ENCODE results near the gene CATSPER3. TPM values are rescaled to one million over a fixed set of nuclear protein-coding genes. Genes with fewer than 3 reads are reported as not detected.

The CATSPER3 gene
- total RNA-seq, 1 experiment from 2014 or later, result 0.37 TPM

DNA sequence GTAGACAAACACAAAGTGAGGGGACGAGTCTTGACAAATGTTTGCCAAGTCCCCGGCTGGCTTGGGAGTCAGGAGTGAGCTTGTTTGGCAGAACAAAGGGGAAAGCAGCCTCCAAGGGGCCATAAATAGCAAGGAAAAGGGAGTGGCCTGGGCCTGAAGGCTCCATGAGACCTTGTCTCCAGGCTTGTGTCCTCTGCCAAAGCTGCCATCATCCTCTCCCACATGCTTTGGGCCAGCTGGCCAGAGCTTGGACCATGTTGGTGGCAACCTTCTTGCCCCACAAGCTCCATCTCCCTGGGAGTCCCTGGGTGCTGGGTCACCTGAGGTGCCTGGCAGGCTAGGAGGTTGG is 79.6 kb downstream of the CATSPER3 start:
- ChIA-PET CTCF (interaction anchor here (2.1 kb wide), 1 partner anchor 144 kb away, joined by 8 read pairs; no protein-coding TSS in a partner anchor), POLR2A (no interaction called here)
- no peaks in the 10 kb centered on the region for H3K36me3 Mint-ChIP-seq
- ATAC-seq, result no peak
- H3K4me1 Mint-ChIP-seq, result peaks cover 7% of the 10 kb centered on the region
- no peak overlapping the region for H3K27ac Mint-ChIP-seq
- H3K4me3 Mint-ChIP-seq, result no peak overlapping the region
- peaks cover 100% of the 10 kb centered on the region for H3K27me3 Mint-ChIP-seq (ENCODE audit: low read depth)
- DNase-seq (ENCODE audit: low spot score), result no peak
- TF ChIP-seq KAT7 (CRISPR knock-in tag; IDR thresholded peaks at IDR 0.05; ENCODE audit: borderline replicate concordance), result no peak
- TF ChIP-seq NR1H2 (CRISPR knock-in tag; IDR thresholded peaks at IDR 0.05), result no peak
- TF ChIP-seq ZNF423 (CRISPR knock-in tag; IDR thresholded peaks at IDR 0.05), result no peak
- no peak for TF ChIP-seq FOXJ3 (CRISPR knock-in tag; IDR thresholded peaks at IDR 0.05; ENCODE audit: borderline replicate concordance)
- TF ChIP-seq, protein P1, sequence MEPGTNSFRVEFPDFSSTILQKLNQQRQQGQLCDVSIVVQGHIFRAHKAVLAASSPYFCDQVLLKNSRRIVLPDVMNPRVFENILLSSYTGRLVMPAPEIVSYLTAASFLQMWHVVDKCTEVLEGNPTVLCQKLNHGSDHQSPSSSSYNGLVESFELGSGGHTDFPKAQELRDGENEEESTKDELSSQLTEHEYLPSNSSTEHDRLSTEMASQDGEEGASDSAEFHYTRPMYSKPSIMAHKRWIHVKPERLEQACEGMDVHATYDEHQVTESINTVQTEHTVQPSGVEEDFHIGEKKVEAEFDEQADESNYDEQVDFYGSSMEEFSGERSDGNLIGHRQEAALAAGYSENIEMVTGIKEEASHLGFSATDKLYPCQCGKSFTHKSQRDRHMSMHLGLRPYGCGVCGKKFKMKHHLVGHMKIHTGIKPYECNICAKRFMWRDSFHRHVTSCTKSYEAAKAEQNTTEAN (CRISPR knock-in tag; IDR thresholded peaks at IDR 0.05), result no peak
- no peaks in the 10 kb centered on the region for H3K9me3 Mint-ChIP-seq

DNA sequence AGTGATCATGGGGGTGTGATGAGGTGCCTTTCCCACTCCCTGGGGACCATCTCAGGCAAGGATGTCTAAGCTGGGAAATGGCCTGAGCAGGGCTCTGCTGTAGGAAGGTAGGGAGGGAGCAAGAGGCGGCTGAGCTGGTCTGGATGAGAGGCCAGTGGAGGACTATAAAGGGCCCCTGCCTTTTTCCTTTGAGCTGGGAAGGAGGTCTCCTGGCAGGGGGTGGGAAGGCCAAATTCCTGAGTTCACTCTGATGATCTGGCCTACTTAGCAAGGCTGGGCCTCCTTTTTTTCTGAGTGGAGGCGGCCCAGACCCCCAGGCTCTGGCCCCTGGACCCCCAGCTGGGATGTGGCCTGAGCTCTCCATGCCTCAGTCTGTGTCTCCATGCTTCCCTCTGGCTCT is 80.6 kb downstream of the CATSPER3 start:
- ATAC-seq, result no peak; the same call in 1 of the 2 replicates
- Mint-ChIP-seq H3K36me3 (no peaks in the 10 kb centered on the region), H3K4me1 (peaks cover 7% of the 10 kb centered on the region), H3K4me3 (no peak overlapping the region), H3K27me3 (ENCODE audit: low read depth) (peaks cover 100% of the 10 kb centered on the region), H3K27ac (no peak overlapping the region), H3K9me3 (no peaks in the 10 kb centered on the region)
- TF ChIP-seq NR3C1 (CRISPR knock-in tag; conservative IDR thresholded peaks at IDR 0.05; ENCODE audit: low read depth) (no peak), PRRX2 (CRISPR knock-in tag; IDR thresholded peaks at IDR 0.05) (no peak)
- TF ChIP-seq, protein P2, sequence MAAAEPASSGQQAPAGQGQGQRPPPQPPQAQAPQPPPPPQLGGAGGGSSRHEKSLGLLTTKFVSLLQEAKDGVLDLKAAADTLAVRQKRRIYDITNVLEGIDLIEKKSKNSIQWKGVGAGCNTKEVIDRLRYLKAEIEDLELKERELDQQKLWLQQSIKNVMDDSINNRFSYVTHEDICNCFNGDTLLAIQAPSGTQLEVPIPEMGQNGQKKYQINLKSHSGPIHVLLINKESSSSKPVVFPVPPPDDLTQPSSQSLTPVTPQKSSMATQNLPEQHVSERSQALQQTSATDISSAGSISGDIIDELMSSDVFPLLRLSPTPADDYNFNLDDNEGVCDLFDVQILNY (CRISPR knock-in tag; IDR thresholded peaks at IDR 0.05), result no peak
- POLR2A ChIA-PET, result no interaction called here
- no peak for DNase-seq (ENCODE audit: low spot score)
- CTCF ChIA-PET, result interaction anchor here (1.3 to 2.1 kb wide), 4 partner anchors 24 to 143 kb away, joined by 3 to 8 read pairs (median 5); no protein-coding TSS in a partner anchor

DNA sequence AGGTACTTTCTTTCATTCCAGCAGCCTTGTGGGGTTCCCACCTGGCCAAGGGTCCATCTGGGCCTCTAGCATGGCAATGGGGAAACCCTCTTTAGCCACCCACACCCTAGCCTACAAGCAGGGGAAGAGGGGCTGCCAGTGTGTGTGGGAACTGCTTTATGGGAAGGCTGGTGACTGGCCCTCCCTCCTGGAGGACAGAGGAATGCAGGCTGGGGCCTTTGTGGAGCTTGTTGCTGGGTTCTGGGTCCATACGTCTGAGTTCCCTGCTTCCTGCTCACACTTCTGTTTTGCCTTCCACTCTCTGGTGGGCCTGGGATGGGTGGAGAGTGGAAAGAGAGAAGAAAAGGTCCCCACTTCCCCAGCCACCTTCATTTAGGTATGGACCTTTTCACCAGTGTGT is 81.2 kb downstream of the CATSPER3 start:
- no peak for TF ChIP-seq ZNF232 (CRISPR knock-in tag; IDR thresholded peaks at IDR 0.05)
- no peak for TF ChIP-seq GTF2I (CRISPR knock-in tag; conservative IDR thresholded peaks at IDR 0.05)
- TF ChIP-seq ZNF416 (CRISPR knock-in tag; IDR thresholded peaks at IDR 0.05), result no peak
- TF ChIP-seq CREM (CRISPR knock-in tag; IDR thresholded peaks at IDR 0.05), result no peak
- TF ChIP-seq, protein P3, sequence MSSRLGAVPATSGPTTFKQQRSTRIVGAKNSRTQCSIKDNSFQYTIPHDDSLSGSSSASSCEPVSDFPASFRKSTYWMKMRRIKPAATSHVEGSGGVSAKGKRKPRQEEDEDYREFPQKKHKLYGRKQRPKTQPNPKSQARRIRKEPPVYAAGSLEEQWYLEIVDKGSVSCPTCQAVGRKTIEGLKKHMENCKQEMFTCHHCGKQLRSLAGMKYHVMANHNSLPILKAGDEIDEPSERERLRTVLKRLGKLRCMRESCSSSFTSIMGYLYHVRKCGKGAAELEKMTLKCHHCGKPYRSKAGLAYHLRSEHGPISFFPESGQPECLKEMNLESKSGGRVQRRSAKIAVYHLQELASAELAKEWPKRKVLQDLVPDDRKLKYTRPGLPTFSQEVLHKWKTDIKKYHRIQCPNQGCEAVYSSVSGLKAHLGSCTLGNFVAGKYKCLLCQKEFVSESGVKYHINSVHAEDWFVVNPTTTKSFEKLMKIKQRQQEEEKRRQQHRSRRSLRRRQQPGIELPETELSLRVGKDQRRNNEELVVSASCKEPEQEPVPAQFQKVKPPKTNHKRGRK (CRISPR knock-in tag; IDR thresholded peaks at IDR 0.05; ENCODE audit: borderline replicate concordance), result no peak
- TF ChIP-seq, protein P4, sequence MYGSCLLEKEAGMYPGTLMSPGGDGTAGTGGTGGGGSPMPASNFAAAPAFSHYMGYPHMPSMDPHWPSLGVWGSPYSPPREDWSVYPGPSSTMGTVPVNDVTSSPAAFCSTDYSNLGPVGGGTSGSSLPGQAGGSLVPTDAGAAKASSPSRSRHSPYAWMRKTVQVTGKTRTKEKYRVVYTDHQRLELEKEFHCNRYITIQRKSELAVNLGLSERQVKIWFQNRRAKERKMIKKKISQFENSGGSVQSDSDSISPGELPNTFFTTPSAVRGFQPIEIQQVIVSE (CRISPR knock-in tag; IDR thresholded peaks at IDR 0.05; ENCODE audit: borderline replicate concordance), result no peak
- TF ChIP-seq KAT7 (CRISPR knock-in tag; IDR thresholded peaks at IDR 0.05; ENCODE audit: borderline replicate concordance), result no peak
- TF ChIP-seq ZNF317 (CRISPR knock-in tag; IDR thresholded peaks at IDR 0.05; ENCODE audit: borderline replicate concordance, low read depth), result no peak
- TF ChIP-seq, protein P2 (CRISPR knock-in tag; IDR thresholded peaks at IDR 0.05), result no peak
- TF ChIP-seq ZNF396 (CRISPR knock-in tag; IDR thresholded peaks at IDR 0.05; ENCODE audit: borderline replicate concordance), result no peak
- no peak for TF ChIP-seq OVOL2 (CRISPR knock-in tag; IDR thresholded peaks at IDR 0.05; ENCODE audit: borderline replicate concordance)
- TF ChIP-seq NFYB (CRISPR knock-in tag; conservative IDR thresholded peaks at IDR 0.05; ENCODE audit: low read depth), result no peak
- TF ChIP-seq, protein P5, sequence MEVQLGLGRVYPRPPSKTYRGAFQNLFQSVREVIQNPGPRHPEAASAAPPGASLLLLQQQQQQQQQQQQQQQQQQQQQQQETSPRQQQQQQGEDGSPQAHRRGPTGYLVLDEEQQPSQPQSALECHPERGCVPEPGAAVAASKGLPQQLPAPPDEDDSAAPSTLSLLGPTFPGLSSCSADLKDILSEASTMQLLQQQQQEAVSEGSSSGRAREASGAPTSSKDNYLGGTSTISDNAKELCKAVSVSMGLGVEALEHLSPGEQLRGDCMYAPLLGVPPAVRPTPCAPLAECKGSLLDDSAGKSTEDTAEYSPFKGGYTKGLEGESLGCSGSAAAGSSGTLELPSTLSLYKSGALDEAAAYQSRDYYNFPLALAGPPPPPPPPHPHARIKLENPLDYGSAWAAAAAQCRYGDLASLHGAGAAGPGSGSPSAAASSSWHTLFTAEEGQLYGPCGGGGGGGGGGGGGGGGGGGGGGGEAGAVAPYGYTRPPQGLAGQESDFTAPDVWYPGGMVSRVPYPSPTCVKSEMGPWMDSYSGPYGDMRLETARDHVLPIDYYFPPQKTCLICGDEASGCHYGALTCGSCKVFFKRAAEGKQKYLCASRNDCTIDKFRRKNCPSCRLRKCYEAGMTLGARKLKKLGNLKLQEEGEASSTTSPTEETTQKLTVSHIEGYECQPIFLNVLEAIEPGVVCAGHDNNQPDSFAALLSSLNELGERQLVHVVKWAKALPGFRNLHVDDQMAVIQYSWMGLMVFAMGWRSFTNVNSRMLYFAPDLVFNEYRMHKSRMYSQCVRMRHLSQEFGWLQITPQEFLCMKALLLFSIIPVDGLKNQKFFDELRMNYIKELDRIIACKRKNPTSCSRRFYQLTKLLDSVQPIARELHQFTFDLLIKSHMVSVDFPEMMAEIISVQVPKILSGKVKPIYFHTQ (CRISPR knock-in tag; IDR thresholded peaks at IDR 0.05), result no peak
- TF ChIP-seq ZNF121 (CRISPR knock-in tag; IDR thresholded peaks at IDR 0.05), result no peak
- no peak for TF ChIP-seq NFE2L1 (CRISPR knock-in tag; IDR thresholded peaks at IDR 0.05)
- Mint-ChIP-seq H3K27ac (no peak overlapping the region), H3K4me3 (no peak overlapping the region), H3K27me3 (ENCODE audit: low read depth) (peaks cover 100% of the 10 kb centered on the region), H3K9me3 (no peaks in the 10 kb centered on the region), H3K36me3 (no peaks in the 10 kb centered on the region), H3K4me1 (peaks cover 10% of the 10 kb centered on the region)
- ATAC-seq, result no peak
- DNase-seq (ENCODE audit: low spot score), result no peak
- POLR2A ChIA-PET, result no interaction called here
- CTCF ChIA-PET, result interaction anchor here (1.3 to 2.1 kb wide), 4 partner anchors 25 to 142 kb away, joined by 3 to 8 read pairs (median 5); no protein-coding TSS in a partner anchor

Measured in WTC11 (cell line).